Uterus (tissue), 4 donors: ENCODE results near the gene CDX1. TPM values are rescaled to one million over a fixed set of nuclear protein-coding genes. Genes with fewer than 3 reads are reported as not detected.

Experiments used
- DNase-seq, 2 donors: peaks; one replicate each; pipeline ENCODE4 v3.0.0-alpha.2; 2019 to 2020
- H3K27ac ChIP-seq, 2 donors: fragments of 200-600 bp; sonication (generic); 1 replicate in 1 of 2; 2 replicates in 1 of 2; pipeline ENCODE4 v1.5.1; 2016 to 2018
- H3K27me3 ChIP-seq, 2 donors: fragments of 200-600 bp; sonication (generic); one replicate each; pipeline ENCODE4 v1.5.1; 2018 to 2019; ENCODE audit warnings: control low read depth in 1 of 2
- H3K36me3 ChIP-seq, 2 donors: fragments of 200-600 bp; sonication (generic); one replicate each; pipeline ENCODE4 v1.5.1; 2019; ENCODE audit warnings: control low read depth in 1 of 2
- H3K4me1 ChIP-seq, 2 donors: fragments of 200-600 bp; sonication (generic); one replicate each; pipeline ENCODE4 v1.5.1; 2018 to 2019; ENCODE audit warnings: control low read depth in 1 of 2
- H3K4me3 ChIP-seq, 2 donors: fragments of 200-600 bp; sonication (generic); 1 replicate in 1 of 2; 2 replicates in 1 of 2; pipeline ENCODE4 v1.5.1; 2018 to 2019; ENCODE audit warnings: mild to moderate bottlenecking in 1 of 2
- H3K9me3 ChIP-seq, 2 donors: fragments of 200-600 bp; sonication (generic); one replicate each; pipeline ENCODE4 v1.5.1; 2019; ENCODE audit warnings: control low read depth in 1 of 2
- CTCF ChIP-seq, 4 experiments: fragments of 200-600 bp in 2 of 4; fragments of 450-650 bp in 2 of 4; sonication (generic) in 2 of 4; IDR thresholded peaks; one replicate each; pipeline ENCODE4 v1.5.1; 2016 to 2019; ENCODE audit warnings: antibody characterized with exemption in 4 of 4, mild to moderate bottlenecking in 2 of 4, moderate library complexity in 1 of 4
- POLR2A ChIP-seq, 2 donors: fragments of 450-650 bp; IDR thresholded peaks; one replicate each; pipeline ENCODE4 v1.6.1; 2016; ENCODE audit warnings: antibody characterized with exemption in 2 of 2, mild to moderate bottlenecking in 1 of 2, moderate library complexity in 1 of 2
- intact Hi-C: fragments of 100-400 bp; cut with DNase I; formaldehyde crosslinking; loops from one replicate; pipeline ENCODE4 v1.15.1; 2023; ENCODE audit warnings: low total_unique reads
- total RNA-seq, 4 donors: library from RNA; depleted of rRNA in 3 of 4; stranded (reverse); fragments of >200 nt in 3 of 4; gene quantifications; one replicate each; pipeline versions ENCODE4 v1.1.0 to v1.2.4, GENCODE V29; 2014 to 2023
- donor health status: DM: yes; HTN: yes; CAD: no.

Gene CDX1
- total RNA-seq, 4 donors from 2014 or later: 0.29 to 0.77 (median 0.38) TPM

- no peak for TF ChIP-seq CTCF (IDR thresholded peaks at IDR 0.05)
- no peak for TF ChIP-seq POLR2A (IDR thresholded peaks at IDR 0.05)
- Histone ChIP-seq H3K27me3 (no peaks in the 10 kb centered on the region), H3K9me3 (no peaks in the 10 kb centered on the region), H3K4me1 (peaks cover 0 to 4% of the 10 kb centered on the region in 2 donors), H3K36me3 (no peaks in the 10 kb centered on the region), H3K27ac (no peak overlapping the region), H3K4me3 (no peak overlapping the region)
- DNase-seq: no peak
- intact Hi-C loops: no loop called here
These were observed 6.6 kb downstream of the CDX1 start for GRCh38 chr5:150173161-150173560.

- intact Hi-C loops: no loop called here
- TF ChIP-seq CTCF (IDR thresholded peaks at IDR 0.05) (no peak), POLR2A (IDR thresholded peaks at IDR 0.05) (no peak)
- H3K4me3 ChIP-seq: no peak overlapping the region
- no peaks in the 10 kb centered on the region for H3K27me3 ChIP-seq
- H3K27ac ChIP-seq: no peak overlapping the region
- DNase-seq: no peak
- H3K4me1 ChIP-seq: peaks cover 0 to 4% of the 10 kb centered on the region in 2 donors
- H3K9me3 ChIP-seq: no peaks in the 10 kb centered on the region
- H3K36me3 ChIP-seq: no peaks in the 10 kb centered on the region
These were observed 7.7 kb downstream of the CDX1 start for GRCh38 chr5:150174285-150174684.

- no peaks in the 10 kb centered on the region for H3K9me3 ChIP-seq
- H3K27ac ChIP-seq: no peak overlapping the region
- H3K27me3 ChIP-seq: no peaks in the 10 kb centered on the region
- intact Hi-C loops: no loop called here
- TF ChIP-seq POLR2A (IDR thresholded peaks at IDR 0.05) (no peak), CTCF (IDR thresholded peaks at IDR 0.05) (no peak)
- peaks cover 0 to 4% of the 10 kb centered on the region in 2 donors for H3K4me1 ChIP-seq
- no peaks in the 10 kb centered on the region for H3K36me3 ChIP-seq
- no peak overlapping the region for H3K4me3 ChIP-seq
- DNase-seq: no peak
These were observed 8.5 kb downstream of the CDX1 start for GRCh38 chr5:150175076-150175475.

- no peak for DNase-seq
- H3K36me3 ChIP-seq: no peaks in the 10 kb centered on the region
- intact Hi-C loops: no loop called here
- H3K27ac ChIP-seq: no peak overlapping the region
- peak; percentile 32 to 50 (median 34) for TF ChIP-seq CTCF (IDR thresholded peaks at IDR 0.05)
- TF ChIP-seq POLR2A (IDR thresholded peaks at IDR 0.05): no peak
- H3K4me1 ChIP-seq: peaks cover 0 to 4% of the 10 kb centered on the region in 2 donors
- H3K27me3 ChIP-seq: no peaks in the 10 kb centered on the region
- H3K9me3 ChIP-seq: no peaks in the 10 kb centered on the region
- no peak overlapping the region for H3K4me3 ChIP-seq
These were observed 9.0 kb downstream of the CDX1 start for GRCh38 chr5:150175536-150175935.

GRCh38 chr5:150176745-150177477 is 10.3 kb downstream of the CDX1 start:
- H3K9me3 ChIP-seq: no peaks in the 10 kb centered on the region
- H3K4me3 ChIP-seq: no peak overlapping the region
- no peaks in the 10 kb centered on the region for H3K36me3 ChIP-seq
- TF ChIP-seq CTCF (IDR thresholded peaks at IDR 0.05): no peak
- TF ChIP-seq POLR2A (IDR thresholded peaks at IDR 0.05): no peak
- no peak overlapping the region for H3K27ac ChIP-seq
- DNase-seq: no peak
- intact Hi-C loops: no loop called here
- H3K27me3 ChIP-seq: no peaks in the 10 kb centered on the region
- H3K4me1 ChIP-seq: peaks cover 0 to 12% of the 10 kb centered on the region in 2 donors
